Measurements from ENCODE around the gene OSBPL5.

Gene OSBPL5

GRCh38 chr11:3158821-3159220 is 6.3 kb downstream of the OSBPL5 start:
- H3K27ac Mint-ChIP-seq, result no peak overlapping the region
- H3K4me3 Mint-ChIP-seq, result no peak overlapping the region
- peaks cover 33% of the 10 kb centered on the region for H3K36me3 Mint-ChIP-seq (ENCODE audit: low read depth)
- H3K4me1 Mint-ChIP-seq (ENCODE audit: low read depth), result peaks cover 99% of the 10 kb centered on the region
- no peaks in the 10 kb centered on the region for H3K27me3 Mint-ChIP-seq
- H3K9me3 Mint-ChIP-seq, result no peaks in the 10 kb centered on the region
- intact Hi-C loops (cut with micrococcal nuclease), result no loop called here

DNA sequence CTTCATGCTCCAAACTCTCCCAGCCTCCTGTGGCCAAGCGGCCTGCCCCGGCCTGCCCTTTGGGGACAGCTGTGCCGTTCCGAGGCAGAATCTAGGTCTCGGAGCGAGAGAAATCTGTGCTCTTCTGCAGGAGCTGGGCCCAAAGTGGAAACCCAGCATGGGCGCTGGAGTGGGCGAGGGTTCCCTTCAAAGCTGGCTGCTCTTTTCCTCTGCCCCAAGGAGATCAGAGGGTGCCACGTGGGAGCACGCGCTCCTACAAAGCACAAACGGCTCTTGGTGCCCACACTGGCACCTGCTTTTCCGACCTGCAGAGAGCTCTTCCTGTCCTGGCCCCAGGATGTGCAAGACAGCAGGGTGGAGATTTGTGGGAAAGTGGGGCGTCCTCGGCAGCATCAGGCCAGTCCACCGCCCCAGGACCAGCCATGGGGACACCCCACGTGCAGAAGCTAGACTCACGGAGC is 6.9 kb downstream of the OSBPL5 start:
- no peak overlapping the region for H3K27ac Mint-ChIP-seq
- H3K9me3 Mint-ChIP-seq, result no peaks in the 10 kb centered on the region
- no peaks in the 10 kb centered on the region for H3K27me3 Mint-ChIP-seq
- H3K4me3 Mint-ChIP-seq, result no peak overlapping the region
- H3K4me1 Mint-ChIP-seq (ENCODE audit: low read depth), result peaks cover 99% of the 10 kb centered on the region
- peaks cover 31% of the 10 kb centered on the region for H3K36me3 Mint-ChIP-seq (ENCODE audit: low read depth)
- intact Hi-C loops (cut with micrococcal nuclease), result no loop called here

DNA sequence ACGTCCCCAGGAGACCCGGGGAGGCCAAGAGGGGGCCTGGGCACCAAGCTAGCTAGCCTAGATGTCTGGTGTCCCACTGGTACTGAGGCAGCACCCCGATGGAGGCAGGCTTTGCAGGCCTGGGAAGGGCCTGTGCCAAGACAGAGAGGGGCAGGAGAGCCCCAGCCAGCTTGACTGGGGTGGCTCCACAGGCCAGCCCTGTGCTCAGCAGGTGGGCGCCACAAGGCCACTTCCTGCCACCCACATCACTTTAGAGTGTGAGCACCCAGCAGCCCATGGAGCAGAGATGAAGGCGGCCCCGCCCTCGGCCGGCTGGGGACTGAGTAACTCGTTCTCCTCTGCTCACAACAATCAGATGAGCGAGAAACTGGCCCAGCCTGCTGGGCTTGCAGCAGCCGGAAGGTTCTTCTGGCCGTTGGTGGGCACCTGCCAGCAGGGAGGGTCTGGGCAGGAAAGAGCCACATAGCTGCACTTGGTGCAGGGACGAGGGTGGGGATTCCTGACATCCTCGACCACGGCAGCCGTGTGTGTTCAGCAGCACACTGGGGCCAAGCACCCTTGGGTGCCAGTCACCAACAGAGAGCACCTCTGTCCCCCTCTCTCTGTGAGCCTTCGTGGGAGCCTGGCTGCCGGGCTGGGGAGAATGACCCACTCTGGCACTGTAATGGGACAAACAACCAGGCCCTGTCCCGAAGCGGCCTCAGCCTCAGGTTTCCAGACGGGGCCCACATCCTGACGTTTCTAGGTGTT is 7.6 kb downstream of the OSBPL5 start:
- no peaks in the 10 kb centered on the region for H3K27me3 Mint-ChIP-seq
- H3K4me3 Mint-ChIP-seq, result no peak overlapping the region
- peaks cover 37% of the 10 kb centered on the region for H3K36me3 Mint-ChIP-seq (ENCODE audit: low read depth)
- H3K9me3 Mint-ChIP-seq, result no peaks in the 10 kb centered on the region
- H3K27ac Mint-ChIP-seq, result peak overlapping the region; percentile 55
- H3K4me1 Mint-ChIP-seq (ENCODE audit: low read depth), result peaks cover 99% of the 10 kb centered on the region
- intact Hi-C loops (cut with micrococcal nuclease), result no loop called here

- no peaks in the 10 kb centered on the region for H3K27me3 Mint-ChIP-seq
- intact Hi-C loops (cut with micrococcal nuclease), result no loop called here
- H3K4me1 Mint-ChIP-seq (ENCODE audit: low read depth), result peaks cover 95% of the 10 kb centered on the region
- peak overlapping the region; percentile 55 for H3K27ac Mint-ChIP-seq
- H3K4me3 Mint-ChIP-seq, result no peak overlapping the region
- H3K36me3 Mint-ChIP-seq (ENCODE audit: low read depth), result peaks cover 43% of the 10 kb centered on the region
- H3K9me3 Mint-ChIP-seq, result no peaks in the 10 kb centered on the region
Measured at GRCh38 chr11:3156661-3157311, 8.3 kb downstream of the OSBPL5 start.

DNA sequence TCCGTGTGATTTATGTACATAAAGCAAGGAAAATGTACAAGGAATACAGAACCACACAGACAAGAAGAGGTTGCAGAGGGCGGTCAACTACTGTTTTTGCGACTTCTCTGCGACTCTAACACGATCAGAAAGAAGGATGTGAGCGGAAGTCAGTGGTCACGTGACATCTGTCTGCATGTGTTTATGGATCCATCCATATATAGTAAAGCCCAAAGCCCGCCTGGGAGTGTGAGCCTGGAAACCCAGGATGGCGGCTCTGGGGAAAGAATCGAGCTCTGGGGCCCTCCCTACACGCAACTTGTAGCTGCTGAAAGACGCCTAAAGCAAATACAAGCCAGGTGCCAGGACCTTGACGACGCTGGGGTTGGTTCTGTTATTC is 8.8 kb downstream of the OSBPL5 start:
- no peak overlapping the region for H3K4me3 Mint-ChIP-seq
- H3K27me3 Mint-ChIP-seq, result no peaks in the 10 kb centered on the region
- peak overlapping the region; percentile 55 for H3K27ac Mint-ChIP-seq
- H3K9me3 Mint-ChIP-seq, result no peaks in the 10 kb centered on the region
- intact Hi-C loops (cut with micrococcal nuclease), result no loop called here
- H3K36me3 Mint-ChIP-seq (ENCODE audit: low read depth), result peaks cover 42% of the 10 kb centered on the region
- peaks cover 91% of the 10 kb centered on the region for H3K4me1 Mint-ChIP-seq (ENCODE audit: low read depth)

GRCh38 chr11:3155691-3156258 is 9.3 kb downstream of the OSBPL5 start:
- Mint-ChIP-seq H3K27me3 (no peaks in the 10 kb centered on the region), H3K4me3 (no peak overlapping the region), H3K9me3 (no peaks in the 10 kb centered on the region), H3K4me1 (ENCODE audit: low read depth) (peaks cover 89% of the 10 kb centered on the region), H3K27ac (peak overlapping the region; percentile 55), H3K36me3 (ENCODE audit: low read depth) (peaks cover 46% of the 10 kb centered on the region)
- intact Hi-C loops (cut with micrococcal nuclease), result no loop called here

DNA sequence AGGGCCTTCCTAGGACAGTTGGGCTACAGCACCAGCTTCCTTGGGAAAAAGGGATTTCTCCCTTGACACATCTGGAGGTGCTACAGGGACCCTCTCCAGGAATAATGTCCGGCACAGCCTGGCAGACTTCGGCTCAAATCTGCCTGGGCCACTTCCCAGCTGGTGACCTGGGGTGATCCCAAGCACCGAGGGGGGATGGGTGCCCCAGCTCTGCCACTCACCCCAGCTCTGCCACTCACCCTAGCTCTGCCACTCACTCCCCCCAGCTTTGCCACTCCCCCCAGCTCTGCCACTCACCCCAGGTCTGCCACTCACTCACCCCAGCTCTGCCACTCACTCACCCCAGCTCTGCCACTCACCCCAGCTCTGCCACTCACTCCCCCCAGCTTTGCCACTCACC is 9.9 kb downstream of the OSBPL5 start:
- H3K27ac Mint-ChIP-seq, result peak overlapping the region; percentile 55
- peaks cover 49% of the 10 kb centered on the region for H3K36me3 Mint-ChIP-seq (ENCODE audit: low read depth)
- no peaks in the 10 kb centered on the region for H3K27me3 Mint-ChIP-seq
- no peaks in the 10 kb centered on the region for H3K9me3 Mint-ChIP-seq
- no peak overlapping the region for H3K4me3 Mint-ChIP-seq
- H3K4me1 Mint-ChIP-seq (ENCODE audit: low read depth), result peaks cover 89% of the 10 kb centered on the region
- intact Hi-C loops (cut with micrococcal nuclease), result no loop called here

DNA sequence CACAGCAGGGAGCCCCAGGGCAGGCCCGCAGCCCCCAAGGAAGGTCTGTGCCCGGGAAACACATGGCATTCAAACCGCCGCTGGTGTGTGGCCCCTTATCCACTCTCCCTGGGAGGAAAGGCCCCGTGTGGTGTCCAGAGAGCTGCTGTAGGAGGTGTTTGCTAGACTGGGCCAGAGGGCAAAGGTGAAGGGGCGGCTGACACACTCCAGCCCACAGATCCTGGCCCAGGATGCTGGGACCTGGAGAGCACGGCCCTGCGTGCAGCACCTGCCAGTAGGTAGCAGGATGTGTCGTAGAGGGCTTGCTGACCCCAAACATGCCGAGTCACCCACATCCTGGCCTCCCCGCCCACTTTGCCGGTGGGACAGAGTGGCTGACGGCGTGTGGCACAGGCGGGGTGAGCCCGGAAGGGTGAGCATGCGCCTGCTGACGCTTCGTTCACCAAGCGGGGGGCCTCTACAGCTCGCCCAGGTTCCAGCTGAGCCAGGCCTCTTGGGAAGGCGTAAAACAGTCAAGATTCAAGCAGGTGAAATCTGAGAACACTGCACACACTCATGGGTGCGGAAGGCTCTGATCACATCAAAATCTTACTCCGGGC is 11.0 kb downstream of the OSBPL5 start:
- Mint-ChIP-seq H3K27ac (peak overlapping the region; percentile 50), H3K4me1 (ENCODE audit: low read depth) (peaks cover 87% of the 10 kb centered on the region), H3K27me3 (no peaks in the 10 kb centered on the region), H3K4me3 (no peak overlapping the region), H3K36me3 (ENCODE audit: low read depth) (peaks cover 54% of the 10 kb centered on the region), H3K9me3 (no peaks in the 10 kb centered on the region)
- intact Hi-C loops (cut with micrococcal nuclease), result no loop called here

DNA sequence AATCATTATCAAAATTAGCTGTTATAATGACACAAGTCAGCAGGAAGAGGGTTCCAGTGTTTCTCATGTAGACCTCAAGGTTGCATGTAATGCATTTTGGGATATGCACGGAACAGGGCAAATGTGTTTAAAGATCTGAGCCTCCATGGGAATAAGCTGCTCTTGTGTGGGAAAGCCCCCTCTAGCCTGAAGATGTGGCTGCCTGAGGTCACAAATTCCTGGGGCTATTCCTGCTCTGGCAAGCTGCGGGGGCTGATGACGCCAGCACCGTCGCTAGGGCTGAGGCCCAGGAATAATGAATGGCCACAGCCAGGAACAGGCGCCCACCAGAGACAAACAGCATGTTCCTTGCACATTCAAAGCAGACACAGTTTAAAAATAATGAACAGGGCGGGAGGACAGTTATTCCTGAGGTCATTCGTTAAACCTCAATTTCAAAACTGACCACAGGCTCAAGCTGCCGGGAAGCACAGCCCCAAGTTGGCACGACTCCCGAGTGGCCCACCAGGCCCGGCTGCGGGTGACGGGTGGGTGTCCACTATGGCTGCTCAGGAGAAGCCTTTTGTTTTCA is 11.7 kb downstream of the OSBPL5 start:
- H3K27ac Mint-ChIP-seq, result peak overlapping the region; percentile 50
- intact Hi-C loops (cut with micrococcal nuclease), result no loop called here

DNA sequence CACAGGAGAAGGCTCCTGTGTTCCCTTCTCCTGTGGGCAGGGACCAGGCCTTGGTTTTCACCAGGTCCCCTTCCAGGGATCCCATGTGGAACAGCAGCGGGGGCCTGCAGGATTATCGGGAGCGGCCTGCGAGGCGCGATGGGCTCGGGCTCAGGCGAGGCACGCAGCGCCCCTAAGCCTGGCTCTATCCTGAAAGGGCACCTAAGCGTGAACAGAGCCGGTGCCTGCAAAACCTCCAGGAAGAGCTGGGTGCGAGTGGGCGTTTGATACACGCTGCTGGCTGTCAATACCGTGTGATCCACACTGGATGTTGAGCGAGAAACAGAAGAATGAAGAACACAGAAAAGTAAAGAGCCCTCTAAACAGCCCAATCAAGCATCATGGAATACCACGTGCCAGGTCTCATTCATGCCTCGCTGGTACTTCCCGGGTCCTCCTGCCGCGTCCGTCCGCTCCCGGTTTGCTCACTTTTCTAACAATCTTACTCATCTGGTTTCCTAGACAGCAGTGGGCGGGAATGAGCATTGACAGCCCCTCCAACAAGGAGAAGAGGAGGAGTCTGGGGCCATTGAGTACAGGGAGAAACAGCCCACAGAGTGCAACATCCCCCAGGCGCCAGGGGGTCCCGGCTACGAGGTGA is 12.5 kb downstream of the OSBPL5 start:
- Mint-ChIP-seq H3K9me3 (no peaks in the 10 kb centered on the region), H3K27me3 (no peaks in the 10 kb centered on the region), H3K4me1 (ENCODE audit: low read depth) (peaks cover 84% of the 10 kb centered on the region), H3K36me3 (ENCODE audit: low read depth) (peaks cover 54% of the 10 kb centered on the region), H3K27ac (no peak overlapping the region), H3K4me3 (no peak overlapping the region)
- intact Hi-C loops (cut with micrococcal nuclease), result no loop called here

More for the DNA sequence above, 11.7 kb downstream of the OSBPL5 start:
- Mint-ChIP-seq H3K9me3 (no peaks in the 10 kb centered on the region), H3K27me3 (no peaks in the 10 kb centered on the region), H3K4me3 (no peak overlapping the region), H3K36me3 (ENCODE audit: low read depth) (peaks cover 54% of the 10 kb centered on the region), H3K4me1 (ENCODE audit: low read depth) (peaks cover 84% of the 10 kb centered on the region)

GRCh38 chr11:3150726-3151125 is 14.4 kb downstream of the OSBPL5 start:
- intact Hi-C loops (cut with micrococcal nuclease), result no loop called here
- Mint-ChIP-seq H3K4me3 (no peak overlapping the region), H3K9me3 (no peaks in the 10 kb centered on the region), H3K4me1 (ENCODE audit: low read depth) (peaks cover 69% of the 10 kb centered on the region), H3K27me3 (no peaks in the 10 kb centered on the region), H3K36me3 (ENCODE audit: low read depth) (peaks cover 58% of the 10 kb centered on the region), H3K27ac (no peak overlapping the region)

DNA sequence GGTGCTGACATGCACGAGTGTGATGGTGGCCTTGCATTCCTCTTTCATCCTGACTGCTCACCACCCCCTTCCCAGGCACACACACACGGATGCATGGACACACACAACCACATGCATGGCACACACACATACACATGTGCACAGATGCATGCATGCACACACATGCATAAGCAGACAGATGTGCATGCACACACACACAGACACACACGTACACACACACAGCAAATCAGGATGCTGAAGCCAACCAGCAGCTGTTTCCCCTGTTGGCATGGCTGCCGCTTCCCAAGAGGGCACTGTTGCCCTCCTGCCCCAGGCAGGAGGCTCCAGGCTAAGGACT is 15.3 kb downstream of the OSBPL5 start:
- Mint-ChIP-seq H3K9me3 (no peaks in the 10 kb centered on the region), H3K4me1 (ENCODE audit: low read depth) (peaks cover 67% of the 10 kb centered on the region), H3K27ac (no peak overlapping the region), H3K36me3 (ENCODE audit: low read depth) (peaks cover 62% of the 10 kb centered on the region), H3K27me3 (no peaks in the 10 kb centered on the region), H3K4me3 (no peak overlapping the region)
- intact Hi-C loops (cut with micrococcal nuclease), result no loop called here

DNA sequence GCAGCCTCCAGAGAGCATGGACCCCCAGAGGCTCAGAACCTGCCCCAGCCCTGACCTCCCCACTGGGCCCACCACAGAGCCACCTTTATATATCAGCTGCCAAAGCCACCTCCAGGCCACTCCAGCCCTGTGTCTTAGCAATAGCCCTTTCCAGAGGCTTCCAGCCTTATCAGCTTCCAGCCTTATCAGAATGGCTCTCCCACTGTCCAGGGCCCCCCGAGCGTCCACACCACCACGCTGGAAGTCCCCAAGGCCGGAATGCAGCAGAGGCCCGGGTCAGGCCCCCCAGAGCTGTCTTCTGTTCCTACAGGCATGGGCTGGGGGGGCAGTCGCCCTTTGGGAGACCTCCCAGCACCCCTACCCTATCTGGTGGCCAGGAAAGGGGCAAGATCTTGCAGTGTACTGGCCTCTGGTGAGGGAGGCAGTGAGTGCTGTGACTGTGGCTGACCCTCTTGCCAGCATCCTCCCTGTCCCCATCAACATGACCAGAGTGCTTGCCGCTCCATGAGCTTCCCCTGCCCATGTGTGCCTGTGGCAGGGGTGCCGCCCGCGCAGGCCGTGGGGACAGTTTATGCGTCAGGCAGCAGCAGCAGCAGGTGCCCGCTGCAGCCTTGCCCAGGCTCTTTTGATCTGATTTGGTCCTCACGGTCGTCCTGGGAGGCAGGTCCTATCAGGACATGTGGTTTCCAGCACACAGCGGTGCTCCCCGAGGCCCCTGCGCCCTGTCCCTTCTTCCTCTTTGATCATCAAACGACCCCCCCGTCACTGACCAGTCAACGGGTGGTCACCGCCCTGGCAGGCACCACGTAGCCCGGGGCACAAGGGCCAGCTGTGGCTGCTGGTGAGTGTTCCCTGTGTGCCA is 15.9 kb downstream of the OSBPL5 start:
- Mint-ChIP-seq H3K27me3 (no peaks in the 10 kb centered on the region), H3K4me3 (no peak overlapping the region), H3K36me3 (ENCODE audit: low read depth) (peaks cover 67% of the 10 kb centered on the region), H3K4me1 (ENCODE audit: low read depth) (peaks cover 61% of the 10 kb centered on the region), H3K9me3 (no peaks in the 10 kb centered on the region), H3K27ac (no peak overlapping the region)
- intact Hi-C loops (cut with micrococcal nuclease), result no loop called here
